GM23338 (cell line): Measurements from ENCODE around the gene AMPD3. TPM values are rescaled to one million over a fixed set of nuclear protein-coding genes. Genes with fewer than 3 reads are reported as not detected.

Experiments used
- ATAC-seq: fragments of 200-7000 bp; cut with Tn5 transposase; 3 replicates; pipeline ENCODE4 v1.9.1; 2020
- DNase-seq: peaks from one replicate; pipeline ENCODE4 v3.0.0-alpha.2; 2015; ENCODE audit warnings: low spot score
- H2AFZ ChIP-seq: fragments of 200-600 bp; sonication (generic); 2 replicates; pipeline ENCODE4 v1.8.0; 2016; ENCODE audit warnings: antibody characterized with exemption, mild to moderate bottlenecking, moderate library complexity
- H3F3A ChIP-seq: fragments of 200-600 bp; sonication (generic); replicated peaks from 2 replicates; pipeline ENCODE4 v1.8.0; 2017; ENCODE audit warnings: antibody characterized with exemption, mixed run types, low read depth
- H3K27ac ChIP-seq: fragments of 200-600 bp; sonication (generic); 2 replicates; pipeline ENCODE4 v1.6.1; 2016; ENCODE audit warnings: low read depth
- H3K27me3 ChIP-seq: fragments of 200-600 bp; sonication (generic); 2 replicates; pipeline ENCODE4 v1.8.0; 2016; ENCODE audit warnings: mild to moderate bottlenecking, mixed run types, moderate library complexity; ENCODE audit not compliant: insufficient read depth
- H3K36me3 ChIP-seq: fragments of 200-600 bp; sonication (generic); 2 replicates; pipeline ENCODE4 v1.8.0; 2016; ENCODE audit warnings: mild to moderate bottlenecking; ENCODE audit not compliant: insufficient read depth
- H3K4me1 ChIP-seq: fragments of 200-600 bp; sonication (generic); 2 replicates; pipeline ENCODE4 v1.8.0; 2016; ENCODE audit warnings: mild to moderate bottlenecking, moderate library complexity; ENCODE audit not compliant: insufficient read depth
- H3K4me2 ChIP-seq: fragments of 200-600 bp; sonication (generic); 2 replicates; pipeline ENCODE4 v1.7.1; 2017; ENCODE audit warnings: mixed run types
- H3K4me3 ChIP-seq: fragments of 200-600 bp; sonication (generic); 2 replicates; pipeline ENCODE4 v1.6.1; 2016; ENCODE audit warnings: mixed run types
- H3K79me2 ChIP-seq: fragments of 200-600 bp; sonication (generic); replicated peaks from 2 replicates; pipeline ENCODE4 v1.8.0; 2017; ENCODE audit warnings: mild to moderate bottlenecking; ENCODE audit not compliant: insufficient read depth
- H3K9me2 ChIP-seq: fragments of 200-600 bp; sonication (generic); 2 replicates; pipeline ENCODE4 v1.8.0; 2017; ENCODE audit not compliant: insufficient read depth
- H4K20me1 ChIP-seq: fragments of 200-600 bp; sonication (generic); replicated peaks from 2 replicates; pipeline ENCODE4 v1.8.0; 2017; ENCODE audit warnings: mild to moderate bottlenecking; ENCODE audit not compliant: insufficient read depth
- H3K27ac Mint-ChIP-seq: 2 replicates; pipeline ENCODE4 v1.8.0; 2020; ENCODE audit warnings: inconsistent platforms, mild to moderate bottlenecking, moderate library complexity, mixed read lengths
- H3K27me3 Mint-ChIP-seq: 3 replicates; pipeline ENCODE4 v1.8.0; 2022; ENCODE audit warnings: low read depth, mild to moderate bottlenecking, moderate library complexity, mixed read lengths, inconsistent platforms; ENCODE audit not compliant: insufficient read depth, poor library complexity
- H3K36me3 Mint-ChIP-seq: 3 replicates; pipeline ENCODE4 v1.8.0; 2021; ENCODE audit warnings: low read depth, mild to moderate bottlenecking, inconsistent platforms, moderate library complexity, mixed read lengths
- H3K4me1 Mint-ChIP-seq: 3 replicates; pipeline ENCODE4 v1.8.0; 2020; ENCODE audit warnings: mild to moderate bottlenecking, inconsistent platforms, mixed read lengths
- H3K4me3 Mint-ChIP-seq: 3 replicates; pipeline ENCODE4 v1.8.0; 2021; ENCODE audit warnings: moderate library complexity, mild to moderate bottlenecking, inconsistent platforms, mixed read lengths
- H3K9me3 Mint-ChIP-seq: 3 replicates; pipeline ENCODE4 v1.8.0; 2020; ENCODE audit warnings: moderate library complexity, mild to moderate bottlenecking, inconsistent platforms, mixed read lengths
- CREB1 ChIP-seq: fragments of 250-450 bp; sonication (Bioruptor Pico); IDR thresholded peaks from 2 replicates; pipeline ENCODE4 v1.5.0; 2020; ENCODE audit warnings: low read depth, mild to moderate bottlenecking, moderate library complexity
- EZH2 ChIP-seq: fragments of 200-600 bp; sonication (generic); IDR thresholded peaks from one replicate; pipeline ENCODE4 v1.8.0; 2017; ENCODE audit warnings: antibody characterized with exemption, mild to moderate bottlenecking, low read depth; ENCODE audit not compliant: unreplicated experiment
- EZH2phosphoT487 ChIP-seq: fragments of 200-600 bp; sonication (generic); IDR thresholded peaks from one replicate; pipeline ENCODE4 v1.8.1; 2018; ENCODE audit warnings: antibody characterized with exemption; ENCODE audit not compliant: unreplicated experiment
- JUNB ChIP-seq: IDR thresholded peaks from one replicate; pipeline ENCODE4 v1.6.1; 2016; ENCODE audit warnings: antibody characterized with exemption; ENCODE audit not compliant: unreplicated experiment
- NANOG ChIP-seq: IDR thresholded peaks from 2 replicates; pipeline ENCODE4 v1.6.1; 2016; ENCODE audit warnings: antibody characterized with exemption, borderline replicate concordance
- POLR2AphosphoS5 ChIP-seq: IDR thresholded peaks from 2 replicates; pipeline ENCODE4 v1.6.1; 2016; ENCODE audit warnings: antibody characterized with exemption, low read depth
- STAT1 ChIP-seq: IDR thresholded peaks from one replicate; pipeline ENCODE4 v1.6.1; 2016; ENCODE audit warnings: antibody characterized with exemption; ENCODE audit not compliant: unreplicated experiment
- ZNF114 ChIP-seq: fragments of 250-450 bp; sonication (Bioruptor Pico); IDR thresholded peaks from 2 replicates; pipeline ENCODE4 v1.5.0; 2020; ENCODE audit warnings: mild to moderate bottlenecking, moderate library complexity
- ZNF331 ChIP-seq: fragments of 250-450 bp; sonication (Bioruptor Pico); IDR thresholded peaks from 2 replicates; pipeline ENCODE4 v1.5.0; 2020; ENCODE audit warnings: low read depth, mild to moderate bottlenecking, moderate library complexity
- polyA plus RNA-seq: library from polyadenylated mRNA; unstranded; fragments of >200 nt; fragmentation: Nextera tagmentation; extraction: Ambion mirVana; gene quantifications from 2 replicates; pipeline ENCODE4 v1.2.1, GENCODE V29; 2016
- total RNA-seq: library from RNA; depleted of rRNA; stranded (reverse); fragments of >200 nt; shearing (Covaris generic); gene quantifications from 2 replicates; pipeline ENCODE4 v1.2.3, GENCODE V29; 2014
- TF ChIP-seq, protein P1 (sequence below): IDR thresholded peaks from 2 replicates; pipeline ENCODE4 v1.6.1; 2016; ENCODE audit warnings: antibody characterized with exemption
- TF ChIP-seq, protein P2 (sequence below): fragments of 250-450 bp; sonication (Bioruptor Pico); IDR thresholded peaks from 2 replicates; pipeline ENCODE4 v1.5.0; 2020; ENCODE audit warnings: mild to moderate bottlenecking, moderate library complexity
- TF ChIP-seq, protein P3 (sequence below): IDR thresholded peaks from one replicate; pipeline ENCODE4 v1.6.1; 2018; ENCODE audit warnings: antibody characterized with exemption; ENCODE audit not compliant: unreplicated experiment
- TF ChIP-seq, protein P4 (sequence below), 2 experiments: fragments of 200-600 bp in 1 of 2; sonication (generic) in 1 of 2; conservative IDR thresholded peaks; 2 replicates each; pipeline versions ENCODE4 v1.5.1 to v1.6.1; 2016 to 2017; ENCODE audit warnings: antibody characterized with exemption in 2 of 2, low read depth in 2 of 2, mild to moderate bottlenecking in 2 of 2, moderate library complexity in 1 of 2

AMPD3 gene
- total and polyA plus RNA-seq, 2 experiments from 2014 or later: 1.6 to 2.1 TPM

DNA sequence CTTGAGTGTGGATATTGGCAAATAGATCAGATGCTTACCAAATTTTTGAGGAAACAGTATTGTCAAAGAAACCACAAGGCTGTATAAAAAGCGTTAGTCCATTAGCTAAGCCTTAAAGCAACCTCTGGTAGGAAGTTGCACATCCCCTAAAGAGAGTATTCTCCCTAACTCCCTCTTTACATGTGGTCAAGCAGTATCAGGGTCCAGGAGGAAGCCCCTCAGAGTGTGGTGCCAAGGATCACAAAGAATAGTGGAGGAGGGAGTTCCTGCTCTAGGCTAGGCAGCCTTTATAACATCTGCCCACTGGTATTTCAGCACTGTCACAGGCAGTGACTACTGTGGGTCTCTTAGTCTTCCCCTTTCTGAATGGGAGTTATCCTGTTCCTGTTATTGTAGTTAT is 18.8 kb upstream of the AMPD3 start:
- no peak overlapping the region for H3K4me2 ChIP-seq
- TF ChIP-seq, protein P1, sequence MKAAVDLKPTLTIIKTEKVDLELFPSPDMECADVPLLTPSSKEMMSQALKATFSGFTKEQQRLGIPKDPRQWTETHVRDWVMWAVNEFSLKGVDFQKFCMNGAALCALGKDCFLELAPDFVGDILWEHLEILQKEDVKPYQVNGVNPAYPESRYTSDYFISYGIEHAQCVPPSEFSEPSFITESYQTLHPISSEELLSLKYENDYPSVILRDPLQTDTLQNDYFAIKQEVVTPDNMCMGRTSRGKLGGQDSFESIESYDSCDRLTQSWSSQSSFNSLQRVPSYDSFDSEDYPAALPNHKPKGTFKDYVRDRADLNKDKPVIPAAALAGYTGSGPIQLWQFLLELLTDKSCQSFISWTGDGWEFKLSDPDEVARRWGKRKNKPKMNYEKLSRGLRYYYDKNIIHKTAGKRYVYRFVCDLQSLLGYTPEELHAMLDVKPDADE: no peak
- TF ChIP-seq, protein P2, sequence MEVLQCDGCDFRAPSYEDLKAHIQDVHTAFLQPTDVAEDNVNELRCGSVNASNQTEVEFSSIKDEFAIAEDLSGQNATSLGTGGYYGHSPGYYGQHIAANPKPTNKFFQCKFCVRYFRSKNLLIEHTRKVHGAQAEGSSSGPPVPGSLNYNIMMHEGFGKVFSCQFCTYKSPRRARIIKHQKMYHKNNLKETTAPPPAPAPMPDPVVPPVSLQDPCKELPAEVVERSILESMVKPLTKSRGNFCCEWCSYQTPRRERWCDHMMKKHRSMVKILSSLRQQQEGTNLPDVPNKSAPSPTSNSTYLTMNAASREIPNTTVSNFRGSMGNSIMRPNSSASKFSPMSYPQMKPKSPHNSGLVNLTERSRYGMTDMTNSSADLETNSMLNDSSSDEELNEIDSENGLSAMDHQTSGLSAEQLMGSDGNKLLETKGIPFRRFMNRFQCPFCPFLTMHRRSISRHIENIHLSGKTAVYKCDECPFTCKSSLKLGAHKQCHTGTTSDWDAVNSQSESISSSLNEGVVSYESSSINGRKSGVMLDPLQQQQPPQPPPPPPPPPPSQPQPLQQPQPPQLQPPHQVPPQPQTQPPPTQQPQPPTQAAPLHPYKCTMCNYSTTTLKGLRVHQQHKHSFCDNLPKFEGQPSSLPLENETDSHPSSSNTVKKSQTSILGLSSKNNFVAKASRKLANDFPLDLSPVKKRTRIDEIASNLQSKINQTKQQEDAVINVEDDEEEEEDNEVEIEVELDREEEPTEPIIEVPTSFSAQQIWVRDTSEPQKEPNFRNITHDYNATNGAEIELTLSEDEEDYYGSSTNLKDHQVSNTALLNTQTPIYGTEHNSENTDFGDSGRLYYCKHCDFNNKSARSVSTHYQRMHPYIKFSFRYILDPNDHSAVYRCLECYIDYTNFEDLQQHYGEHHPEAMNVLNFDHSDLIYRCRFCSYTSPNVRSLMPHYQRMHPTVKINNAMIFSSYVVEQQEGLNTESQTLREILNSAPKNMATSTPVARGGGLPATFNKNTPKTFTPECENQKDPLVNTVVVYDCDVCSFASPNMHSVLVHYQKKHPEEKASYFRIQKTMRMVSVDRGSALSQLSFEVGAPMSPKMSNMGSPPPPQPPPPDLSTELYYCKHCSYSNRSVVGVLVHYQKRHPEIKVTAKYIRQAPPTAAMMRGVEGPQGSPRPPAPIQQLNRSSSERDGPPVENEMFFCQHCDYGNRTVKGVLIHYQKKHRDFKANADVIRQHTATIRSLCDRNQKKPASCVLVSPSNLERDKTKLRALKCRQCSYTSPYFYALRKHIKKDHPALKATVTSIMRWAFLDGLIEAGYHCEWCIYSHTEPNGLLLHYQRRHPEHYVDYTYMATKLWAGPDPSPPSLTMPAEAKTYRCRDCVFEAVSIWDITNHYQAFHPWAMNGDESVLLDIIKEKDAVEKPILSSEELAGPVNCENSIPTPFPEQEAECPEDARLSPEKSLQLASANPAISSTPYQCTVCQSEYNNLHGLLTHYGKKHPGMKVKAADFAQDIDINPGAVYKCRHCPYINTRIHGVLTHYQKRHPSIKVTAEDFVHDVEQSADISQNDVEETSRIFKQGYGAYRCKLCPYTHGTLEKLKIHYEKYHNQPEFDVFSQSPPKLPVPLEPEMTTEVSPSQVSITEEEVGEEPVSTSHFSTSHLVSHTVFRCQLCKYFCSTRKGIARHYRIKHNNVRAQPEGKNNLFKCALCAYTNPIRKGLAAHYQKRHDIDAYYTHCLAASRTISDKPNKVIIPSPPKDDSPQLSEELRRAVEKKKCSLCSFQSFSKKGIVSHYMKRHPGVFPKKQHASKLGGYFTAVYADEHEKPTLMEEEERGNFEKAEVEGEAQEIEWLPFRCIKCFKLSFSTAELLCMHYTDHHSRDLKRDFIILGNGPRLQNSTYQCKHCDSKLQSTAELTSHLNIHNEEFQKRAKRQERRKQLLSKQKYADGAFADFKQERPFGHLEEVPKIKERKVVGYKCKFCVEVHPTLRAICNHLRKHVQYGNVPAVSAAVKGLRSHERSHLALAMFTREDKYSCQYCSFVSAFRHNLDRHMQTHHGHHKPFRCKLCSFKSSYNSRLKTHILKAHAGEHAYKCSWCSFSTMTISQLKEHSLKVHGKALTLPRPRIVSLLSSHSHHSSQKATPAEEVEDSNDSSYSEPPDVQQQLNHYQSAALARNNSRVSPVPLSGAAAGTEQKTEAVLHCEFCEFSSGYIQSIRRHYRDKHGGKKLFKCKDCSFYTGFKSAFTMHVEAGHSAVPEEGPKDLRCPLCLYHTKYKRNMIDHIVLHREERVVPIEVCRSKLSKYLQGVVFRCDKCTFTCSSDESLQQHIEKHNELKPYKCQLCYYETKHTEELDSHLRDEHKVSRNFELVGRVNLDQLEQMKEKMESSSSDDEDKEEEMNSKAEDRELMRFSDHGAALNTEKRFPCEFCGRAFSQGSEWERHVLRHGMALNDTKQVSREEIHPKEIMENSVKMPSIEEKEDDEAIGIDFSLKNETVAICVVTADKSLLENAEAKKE (CRISPR knock-in tag): no peak
- TF ChIP-seq NANOG: no peak
- no peak for TF ChIP-seq EZH2
- TF ChIP-seq STAT1: no peak
- no peak for TF ChIP-seq CREB1 (CRISPR knock-in tag)
- no peak for TF ChIP-seq POLR2AphosphoS5
- TF ChIP-seq JUNB: no peak
- TF ChIP-seq EZH2phosphoT487: no peak
- TF ChIP-seq, protein P3, sequence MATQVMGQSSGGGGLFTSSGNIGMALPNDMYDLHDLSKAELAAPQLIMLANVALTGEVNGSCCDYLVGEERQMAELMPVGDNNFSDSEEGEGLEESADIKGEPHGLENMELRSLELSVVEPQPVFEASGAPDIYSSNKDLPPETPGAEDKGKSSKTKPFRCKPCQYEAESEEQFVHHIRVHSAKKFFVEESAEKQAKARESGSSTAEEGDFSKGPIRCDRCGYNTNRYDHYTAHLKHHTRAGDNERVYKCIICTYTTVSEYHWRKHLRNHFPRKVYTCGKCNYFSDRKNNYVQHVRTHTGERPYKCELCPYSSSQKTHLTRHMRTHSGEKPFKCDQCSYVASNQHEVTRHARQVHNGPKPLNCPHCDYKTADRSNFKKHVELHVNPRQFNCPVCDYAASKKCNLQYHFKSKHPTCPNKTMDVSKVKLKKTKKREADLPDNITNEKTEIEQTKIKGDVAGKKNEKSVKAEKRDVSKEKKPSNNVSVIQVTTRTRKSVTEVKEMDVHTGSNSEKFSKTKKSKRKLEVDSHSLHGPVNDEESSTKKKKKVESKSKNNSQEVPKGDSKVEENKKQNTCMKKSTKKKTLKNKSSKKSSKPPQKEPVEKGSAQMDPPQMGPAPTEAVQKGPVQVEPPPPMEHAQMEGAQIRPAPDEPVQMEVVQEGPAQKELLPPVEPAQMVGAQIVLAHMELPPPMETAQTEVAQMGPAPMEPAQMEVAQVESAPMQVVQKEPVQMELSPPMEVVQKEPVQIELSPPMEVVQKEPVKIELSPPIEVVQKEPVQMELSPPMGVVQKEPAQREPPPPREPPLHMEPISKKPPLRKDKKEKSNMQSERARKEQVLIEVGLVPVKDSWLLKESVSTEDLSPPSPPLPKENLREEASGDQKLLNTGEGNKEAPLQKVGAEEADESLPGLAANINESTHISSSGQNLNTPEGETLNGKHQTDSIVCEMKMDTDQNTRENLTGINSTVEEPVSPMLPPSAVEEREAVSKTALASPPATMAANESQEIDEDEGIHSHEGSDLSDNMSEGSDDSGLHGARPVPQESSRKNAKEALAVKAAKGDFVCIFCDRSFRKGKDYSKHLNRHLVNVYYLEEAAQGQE: no peak
- TF ChIP-seq, protein P4, sequence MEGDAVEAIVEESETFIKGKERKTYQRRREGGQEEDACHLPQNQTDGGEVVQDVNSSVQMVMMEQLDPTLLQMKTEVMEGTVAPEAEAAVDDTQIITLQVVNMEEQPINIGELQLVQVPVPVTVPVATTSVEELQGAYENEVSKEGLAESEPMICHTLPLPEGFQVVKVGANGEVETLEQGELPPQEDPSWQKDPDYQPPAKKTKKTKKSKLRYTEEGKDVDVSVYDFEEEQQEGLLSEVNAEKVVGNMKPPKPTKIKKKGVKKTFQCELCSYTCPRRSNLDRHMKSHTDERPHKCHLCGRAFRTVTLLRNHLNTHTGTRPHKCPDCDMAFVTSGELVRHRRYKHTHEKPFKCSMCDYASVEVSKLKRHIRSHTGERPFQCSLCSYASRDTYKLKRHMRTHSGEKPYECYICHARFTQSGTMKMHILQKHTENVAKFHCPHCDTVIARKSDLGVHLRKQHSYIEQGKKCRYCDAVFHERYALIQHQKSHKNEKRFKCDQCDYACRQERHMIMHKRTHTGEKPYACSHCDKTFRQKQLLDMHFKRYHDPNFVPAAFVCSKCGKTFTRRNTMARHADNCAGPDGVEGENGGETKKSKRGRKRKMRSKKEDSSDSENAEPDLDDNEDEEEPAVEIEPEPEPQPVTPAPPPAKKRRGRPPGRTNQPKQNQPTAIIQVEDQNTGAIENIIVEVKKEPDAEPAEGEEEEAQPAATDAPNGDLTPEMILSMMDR (conservative IDR thresholded peaks at IDR 0.05; ENCODE audit: low read depth in 2 of 2): no peak
- TF ChIP-seq ZNF114: no peak
- TF ChIP-seq ZNF331: no peak
- H3K27me3 ChIP-seq: no peaks in the 10 kb centered on the region
- ATAC-seq (no peak), DNase-seq (no peak)
- H3K4me1 Mint-ChIP-seq: peaks cover 5% of the 10 kb centered on the region; the same call in 2 of the 3 replicates
- no peaks in the 10 kb centered on the region for H4K20me1 ChIP-seq
- H3K4me3 Mint-ChIP-seq: no peak overlapping the region
- no peaks in the 10 kb centered on the region for H3K36me3 Mint-ChIP-seq
- no peaks in the 10 kb centered on the region for H3K79me2 ChIP-seq
- no peak overlapping the region for H3K27ac ChIP-seq
- no peaks in the 10 kb centered on the region for H3K9me3 Mint-ChIP-seq
- no peaks in the 10 kb centered on the region for H3K36me3 ChIP-seq
- H3K4me1 ChIP-seq: no peaks in the 10 kb centered on the region
- H2AFZ ChIP-seq: no peak overlapping the region
- peaks cover 2% of the 10 kb centered on the region; the same call in 1 of the 2 replicates for H3K9me2 ChIP-seq
- H3K27me3 Mint-ChIP-seq: peaks cover 2% of the 10 kb centered on the region
- H3K27ac Mint-ChIP-seq: no peak overlapping the region
- H3K4me3 ChIP-seq: no peak overlapping the region
- no peaks in the 10 kb centered on the region for H3F3A ChIP-seq
